HG02870 (cell line): ENCODE measurements around the gene PCDH15.

Experiments
- ATAC-seq: cut with Tn5 transposase; IDR thresholded peaks from one replicate; pipeline ENCODE4 v1.9.1; 2021; ENCODE audit warnings: mild to moderate bottlenecking, moderate library complexity; ENCODE audit not compliant: unreplicated experiment

The PCDH15 gene

DNA sequence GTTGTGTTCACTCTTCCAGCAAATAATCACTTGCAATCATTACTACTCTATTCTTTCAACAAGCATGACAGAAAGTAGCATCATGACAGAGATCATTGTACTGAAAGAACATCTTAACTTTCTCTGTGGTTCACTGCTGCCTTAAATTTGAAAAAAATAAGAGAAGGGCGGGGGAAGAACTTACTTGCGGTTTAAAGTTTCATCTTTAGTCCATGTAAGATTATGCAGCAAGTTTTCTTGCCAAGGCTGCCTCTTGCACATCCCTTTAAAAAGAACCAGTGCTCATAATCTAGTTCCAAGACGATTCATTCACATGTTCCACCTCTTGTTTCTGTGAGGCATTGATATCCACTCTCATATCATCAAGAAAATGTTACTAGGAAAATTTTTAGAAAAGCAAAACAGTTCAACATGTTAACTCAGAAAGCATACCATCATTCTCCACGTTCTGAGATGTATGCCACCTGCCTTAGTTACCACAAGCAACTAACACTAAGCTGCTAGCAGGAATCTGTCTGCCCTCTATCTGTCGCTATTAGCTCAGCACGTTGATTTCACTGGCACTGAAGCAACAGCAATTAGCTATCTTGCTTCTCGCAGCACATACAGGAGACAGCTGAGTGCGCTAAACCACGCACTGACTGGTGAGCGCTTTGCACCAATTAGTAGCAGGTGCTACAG, at the start of gene PCDH15:
PCDH15 (minus strand) TSS at position 491 of the 681 bp plus-strand sequence. CDS start 136,969 bp downstream, outside the sequence.
- no peak for ATAC-seq

DNA sequence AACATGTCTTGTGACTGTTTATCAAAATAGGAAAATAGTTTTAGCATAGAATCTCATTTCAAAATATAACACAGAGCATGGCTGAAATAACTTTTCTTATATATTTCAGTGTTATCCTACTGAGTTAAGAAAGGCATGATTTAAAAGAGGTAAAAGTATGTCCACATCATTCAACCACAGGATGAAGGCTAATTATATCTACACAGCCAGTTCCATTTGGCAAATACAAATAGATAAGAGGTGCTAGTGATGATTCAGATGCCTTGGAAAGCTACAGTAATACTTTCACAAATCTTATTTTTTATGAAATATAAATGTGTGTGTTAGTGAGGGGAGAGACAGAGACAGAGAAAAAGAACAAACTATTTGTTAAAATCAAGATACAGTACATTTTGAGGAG, 42.9 kb upstream of the PCDH15 start:
- ATAC-seq = no peak

GRCh38 chr10:54843085-54843646, 42.1 kb upstream of the PCDH15 start:
- no peak for ATAC-seq

GRCh38 chr10:54837479-54837878, 36.4 kb upstream of the PCDH15 start:
- ATAC-seq = no peak

DNA sequence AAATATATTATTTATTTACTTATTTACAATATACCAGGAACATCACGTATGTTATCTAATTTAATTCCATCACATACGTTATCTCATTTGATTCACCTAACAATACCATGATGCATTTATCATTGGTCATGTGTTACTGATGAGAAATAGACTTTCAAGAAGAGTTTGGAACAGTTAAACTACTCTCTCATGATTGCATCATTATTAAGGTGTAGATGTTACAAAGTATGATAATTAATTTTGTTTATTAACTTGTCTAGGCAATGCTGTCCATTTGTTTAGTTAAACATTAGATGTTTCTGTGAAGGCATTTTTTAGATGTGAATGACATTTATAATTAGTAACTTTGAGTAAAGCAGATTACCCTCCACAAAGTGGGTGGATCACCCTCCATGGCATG, 32.0 kb upstream of the PCDH15 start:
- ATAC-seq = no peak

DNA sequence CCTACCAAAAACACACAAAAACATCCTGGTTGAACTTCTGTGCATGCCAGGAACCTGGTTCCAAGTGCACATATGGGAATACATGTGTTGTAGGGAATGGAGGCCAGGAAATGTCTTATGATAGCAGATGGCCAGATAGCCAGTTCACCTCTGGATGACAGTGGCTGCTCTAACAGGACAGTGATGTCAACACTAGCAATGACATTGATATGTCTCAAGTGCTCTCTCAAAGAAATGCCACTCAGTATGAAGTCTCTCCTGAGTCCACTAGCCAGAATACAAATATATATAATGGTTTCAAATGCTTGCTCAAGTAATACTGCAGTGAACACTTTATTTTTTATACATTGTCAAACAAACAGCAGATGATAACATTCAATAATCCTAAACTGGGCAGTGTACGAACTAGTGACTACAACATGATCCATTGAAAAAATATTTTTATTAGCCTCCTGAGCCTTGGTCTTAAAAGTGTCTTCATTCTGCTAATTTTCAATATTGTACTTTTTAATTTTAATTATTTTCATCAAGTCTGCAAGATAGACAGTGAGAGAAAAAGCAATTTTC, 26.0 kb upstream of the PCDH15 start:
- no peak for ATAC-seq

GRCh38 chr10:54815583-54815982, 14.6 kb upstream of the PCDH15 start:
- ATAC-seq = no peak

- no peak for ATAC-seq
Measured at GRCh38 chr10:54808186-54808935, 7.3 kb upstream of the PCDH15 start.

DNA sequence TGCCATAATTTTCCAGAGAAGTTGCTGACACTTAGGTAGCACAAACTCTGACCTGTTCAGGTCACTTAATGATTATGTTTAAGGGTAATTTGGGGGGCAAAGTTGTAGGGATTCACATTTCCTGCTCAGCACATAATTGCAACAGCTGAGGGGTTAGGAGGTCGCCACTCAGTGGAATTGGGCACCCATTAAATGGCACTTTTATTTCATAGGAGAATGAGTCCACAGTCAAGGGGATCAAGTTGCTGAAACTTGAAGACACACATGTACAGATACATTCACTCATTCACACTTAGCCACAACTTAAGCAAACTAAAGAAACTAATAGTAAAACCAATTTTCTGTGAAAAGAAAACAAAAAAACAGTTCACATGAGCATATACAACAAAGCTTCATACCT, 1.5 kb downstream of the PCDH15 start:
- ATAC-seq = no peak

DNA sequence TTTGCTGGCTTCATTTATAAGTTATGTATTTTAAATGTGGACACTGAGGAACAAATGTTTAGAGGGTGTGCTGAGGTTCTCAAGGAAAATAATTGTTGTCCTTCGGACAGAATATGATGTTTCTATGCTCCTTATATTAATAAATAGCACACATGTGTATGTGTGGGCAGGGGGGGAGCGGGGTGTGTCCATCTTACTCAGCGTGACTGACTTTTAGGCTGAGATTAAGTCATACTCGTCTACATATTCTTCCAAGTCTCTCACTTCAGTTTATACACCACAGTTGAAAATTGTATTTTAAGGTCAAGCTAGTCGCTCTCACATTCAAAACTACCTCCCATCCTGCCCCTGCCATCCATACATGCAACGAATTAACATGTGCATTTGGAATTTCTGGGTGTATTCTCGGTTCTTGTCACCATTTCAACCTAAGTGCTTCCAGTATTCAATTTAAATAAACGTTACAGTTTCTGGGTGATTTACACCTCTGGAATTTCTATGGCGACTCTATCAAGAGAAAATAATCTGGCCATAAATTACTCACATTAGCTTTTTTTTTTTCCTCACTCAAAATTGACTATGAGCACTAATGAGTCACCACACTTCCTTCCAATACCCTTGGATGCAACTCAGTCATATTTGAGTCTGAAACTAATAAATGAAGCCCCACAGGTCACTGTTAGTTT, 3.3 kb downstream of the PCDH15 start:
- no peak for ATAC-seq

- ATAC-seq = no peak
Measured at GRCh38 chr10:54796881-54797280, 4.2 kb downstream of the PCDH15 start.

GRCh38 chr10:54776622-54777021, 24.4 kb downstream of the PCDH15 start:
- ATAC-seq = no peak

GRCh38 chr10:54772468-54773122, 28.4 kb downstream of the PCDH15 start:
- ATAC-seq = no peak

DNA sequence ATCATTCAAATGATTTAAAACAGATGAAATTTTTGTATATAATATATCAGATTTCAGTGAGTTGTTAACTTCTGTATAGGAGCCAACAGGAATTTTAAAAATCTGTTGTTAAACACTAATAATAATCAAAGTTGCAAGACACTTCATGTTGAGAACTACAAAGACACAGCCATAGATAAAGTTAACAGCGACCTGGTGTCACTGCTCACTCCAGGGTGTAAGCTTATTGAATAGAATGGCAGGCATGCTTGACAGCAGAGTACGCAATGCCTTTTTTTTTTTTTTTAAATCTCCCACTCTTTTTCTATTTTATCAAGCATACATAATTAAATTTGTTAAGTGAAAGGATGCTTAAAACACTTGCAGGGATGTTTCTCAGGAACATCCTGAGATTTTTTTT, 32.0 kb downstream of the PCDH15 start:
- ATAC-seq = no peak

DNA sequence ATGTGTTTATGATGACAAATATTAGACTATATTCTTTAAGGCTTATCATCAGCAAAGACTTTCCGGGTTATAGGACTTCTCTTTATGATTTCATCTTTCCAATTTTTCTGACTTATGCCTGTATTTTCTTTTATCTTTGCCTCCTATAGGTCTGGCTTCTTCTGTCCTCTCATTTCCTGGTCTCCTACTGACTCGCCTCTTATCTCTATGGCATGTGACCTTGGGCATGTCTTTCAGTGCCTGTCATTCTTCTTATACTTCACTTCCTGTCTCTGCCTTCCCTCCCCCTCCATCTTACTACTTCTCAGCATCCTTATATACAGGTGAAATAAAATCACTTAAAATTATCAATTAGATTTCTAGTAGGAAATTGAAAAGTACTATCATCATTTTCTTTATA, 42.2 kb downstream of the PCDH15 start:
- ATAC-seq = no peak

DNA sequence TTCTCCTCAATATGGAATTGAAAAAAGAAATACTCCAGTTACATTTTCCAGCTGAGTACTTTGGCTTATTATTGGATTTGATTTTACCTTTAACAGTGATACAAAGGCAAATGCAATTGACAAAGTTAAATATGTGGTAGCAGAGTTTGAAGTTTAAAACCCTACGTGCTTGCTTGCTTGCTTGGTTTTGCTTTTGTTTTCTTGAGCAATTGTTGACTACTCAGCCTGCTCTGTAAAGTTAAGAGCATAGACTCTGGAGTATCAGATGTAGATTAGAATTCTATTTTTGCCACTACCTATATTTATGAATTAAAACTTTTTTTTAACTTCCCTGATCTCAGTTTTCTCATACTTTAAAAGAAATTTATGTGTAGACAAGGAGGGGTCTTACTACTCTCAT, 51.4 kb downstream of the PCDH15 start:
- no peak for ATAC-seq

DNA sequence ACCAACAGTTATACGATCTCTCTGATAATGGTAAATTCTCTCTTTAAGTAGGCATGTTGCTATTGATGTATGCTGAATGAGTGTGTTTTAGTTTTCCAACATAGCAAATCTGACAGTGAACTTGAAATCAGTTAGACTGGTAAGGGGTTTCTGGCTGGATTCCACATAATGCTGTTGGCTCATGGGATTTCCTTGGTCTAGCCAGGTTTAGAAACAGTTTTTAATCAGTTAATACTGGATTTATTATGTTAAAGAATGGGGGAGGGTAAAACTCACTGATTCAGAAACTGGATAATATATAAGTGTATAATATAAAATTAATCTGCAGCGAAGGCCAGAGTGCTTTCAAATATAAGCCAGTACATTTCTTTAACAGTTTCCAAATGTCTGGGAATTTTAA, 55.6 kb downstream of the PCDH15 start:
- ATAC-seq = no peak

DNA sequence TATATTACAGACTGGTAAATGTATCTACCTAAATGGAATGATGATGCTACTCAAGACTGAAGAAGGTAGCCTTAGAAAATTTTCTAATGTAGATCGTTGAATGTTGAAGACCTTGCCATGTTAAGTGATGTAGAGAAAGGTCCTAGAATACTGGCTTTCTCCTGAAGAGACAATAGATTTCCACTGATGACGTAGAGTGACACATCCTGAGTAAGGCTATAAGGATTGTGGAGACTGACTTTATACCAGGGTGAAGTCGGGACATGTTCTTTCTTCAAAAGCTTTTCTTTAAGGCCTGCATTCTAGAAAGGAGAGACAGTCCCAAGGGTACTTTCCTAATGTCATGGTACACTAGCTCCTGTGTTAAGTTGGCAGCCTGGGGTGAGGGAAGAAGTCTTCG, 58.6 kb downstream of the PCDH15 start:
- no peak for ATAC-seq

DNA sequence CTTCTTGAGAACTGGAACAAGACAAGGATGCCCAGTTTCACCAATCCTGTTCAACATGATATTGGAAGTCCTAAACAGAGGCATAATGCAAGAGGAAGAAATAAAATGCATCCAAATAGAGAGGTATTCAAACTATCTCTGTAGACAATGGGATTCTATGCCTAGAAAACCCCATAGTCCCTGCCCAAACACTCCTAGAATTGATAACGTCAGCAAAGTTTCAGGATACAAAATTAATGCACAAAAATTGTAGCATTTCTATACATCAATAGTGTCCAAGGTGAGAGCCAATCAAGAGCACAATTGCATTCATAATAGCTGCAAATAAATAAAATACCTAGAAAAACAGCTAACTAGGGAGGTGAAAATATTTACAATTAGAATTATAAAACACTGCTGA, 72.5 kb downstream of the PCDH15 start:
- ATAC-seq = no peak

DNA sequence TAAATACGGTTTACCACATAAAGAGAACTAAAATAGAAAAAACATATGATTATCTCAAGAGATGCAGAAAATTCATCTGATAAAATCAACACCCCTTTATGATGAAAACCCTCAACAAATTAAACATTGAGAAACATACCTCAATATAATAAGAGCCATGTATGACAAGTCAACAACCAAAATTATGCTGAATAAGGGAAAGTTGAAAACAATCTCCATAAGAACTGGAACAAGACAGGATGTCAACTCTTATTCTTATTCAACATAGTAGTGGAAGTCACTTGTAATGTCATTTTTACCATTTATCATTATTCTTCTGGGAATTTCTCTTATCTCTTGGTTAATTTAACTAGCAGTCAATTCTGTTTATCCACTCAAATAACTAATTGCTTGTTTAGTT, 79.0 kb downstream of the PCDH15 start:
- no peak for ATAC-seq

GRCh38 chr10:54710918-54711317, 90.1 kb downstream of the PCDH15 start:
- no peak for ATAC-seq
